ENCODE data around the gene PRPF38A. TPM values are rescaled to one million over a fixed set of nuclear protein-coding genes. Genes with fewer than 3 reads are reported as not detected.
A peak's percentile ranks its signal among the peaks of the same experiment; 100 is the strongest.

The PRPF38A gene
- 100 to 1,000 TPM in 1 of 2 experiments, 10 to 100 TPM in 1; 88.9 to 103 TPM for total RNA-seq

- Mint-ChIP-seq H3K27ac (peak within 1 kb of the TSS; percentile 99), H3K9me3 (ENCODE audit: low read depth) (no peaks in the 10 kb centered on the region), H3K27me3 (no peaks in the 10 kb centered on the region), H3K36me3 (ENCODE audit: low read depth) (peaks cover 61% of the 10 kb centered on the region), H3K4me3 (peak within 1 kb of the TSS; percentile 98), H3K4me1 (peaks cover 45% of the 10 kb centered on the region)
- intact Hi-C loops (cut with DNase I, micrococcal nuclease): loop anchor here (1.0 to 10.0 kb wide), 23 partner anchors 18 to 1649 kb away; partner anchors contain the start of genes BTF3L4 (in 2 of the 2), CC2D1B (in 2 of the 2), TUT4 (in 2 of the 2) and COA7 (in 1 of the 2)
- ATAC-seq (peak; percentile 92), DNase-seq (peak; percentile 99)
- ChIA-PET POLR2A (interaction anchor here (0.5 to 2.7 kb wide), 17 partner anchors 11 to 784 kb away, joined by 3 to 18 read pairs (median 3); partner anchors contain the start of genes CC2D1B, SHISAL2A, TUT4 and TXNDC12), CTCF (interaction anchor here (0.5 to 2.1 kb wide), 13 partner anchors 10 to 769 kb away, joined by 3 to 13 read pairs (median 5); partner anchors contain the start of gene CC2D1B)
Observed at GRCh38 chr1:52404116-52404974, at the start of gene PRPF38A, which contains the start of gene ORC1. Gene PRPF38A (plus strand): TSS chr1:52404602. CDS start chr1:52404750, 148 bp downstream. Gene ORC1 (minus strand): TSS chr1:52404423. CDS start chr1:52402223, 2,200 bp downstream.

- Mint-ChIP-seq H3K4me1 (no peaks in the 10 kb centered on the region), H3K36me3 (ENCODE audit: low read depth) (peaks cover 48% of the 10 kb centered on the region), H3K27me3 (no peaks in the 10 kb centered on the region), H3K9me3 (ENCODE audit: low read depth) (no peaks in the 10 kb centered on the region), H3K4me3 (no peak overlapping the region), H3K27ac (no peak overlapping the region)
- DNase-seq: no peak
- intact Hi-C loops (cut with DNase I, micrococcal nuclease): no loop called here
- ChIA-PET CTCF (no interaction called here), POLR2A (interaction anchor here (0.9 kb wide), 1 partner anchor 8 kb away, joined by 3 read pairs; no protein-coding TSS in a partner anchor)
- ATAC-seq: no peak
Observed at GRCh38 chr1:52355436-52355835, 49.0 kb upstream of the PRPF38A start.

- Mint-ChIP-seq H3K9me3 (ENCODE audit: low read depth) (no peaks in the 10 kb centered on the region), H3K4me1 (no peaks in the 10 kb centered on the region), H3K4me3 (no peak overlapping the region), H3K27me3 (no peaks in the 10 kb centered on the region), H3K36me3 (ENCODE audit: low read depth) (peaks cover 50% of the 10 kb centered on the region), H3K27ac (no peak overlapping the region)
- ChIA-PET POLR2A (interaction anchor here (0.9 kb wide), 1 partner anchor 9 kb away, joined by 3 read pairs; no protein-coding TSS in a partner anchor), CTCF (no interaction called here)
- ATAC-seq: no peak
- no peak for DNase-seq
- intact Hi-C loops (cut with DNase I, micrococcal nuclease): no loop called here
Observed at GRCh38 chr1:52355847-52356505, 48.4 kb upstream of the PRPF38A start.

GRCh38 chr1:52356818-52357355, 47.5 kb upstream of the PRPF38A start:
- Mint-ChIP-seq H3K4me3 (no peak overlapping the region), H3K4me1 (no peaks in the 10 kb centered on the region), H3K36me3 (ENCODE audit: low read depth) (peaks cover 56% of the 10 kb centered on the region), H3K9me3 (ENCODE audit: low read depth) (no peaks in the 10 kb centered on the region), H3K27ac (peak overlapping the region; percentile 17), H3K27me3 (no peaks in the 10 kb centered on the region)
- ATAC-seq (no peak), DNase-seq (no peak)
- ChIA-PET POLR2A (no interaction called here), CTCF (no interaction called here)
- intact Hi-C loops (cut with DNase I, micrococcal nuclease): no loop called here

GRCh38 chr1:52357397-52357796, 47.0 kb upstream of the PRPF38A start:
- Mint-ChIP-seq H3K36me3 (ENCODE audit: low read depth) (peaks cover 57% of the 10 kb centered on the region), H3K27ac (no peak overlapping the region), H3K9me3 (ENCODE audit: low read depth) (no peaks in the 10 kb centered on the region), H3K4me3 (no peak overlapping the region), H3K27me3 (no peaks in the 10 kb centered on the region), H3K4me1 (peaks cover under 1% of the 10 kb centered on the region)
- DNase-seq (no peak), ATAC-seq (no peak)
- POLR2A ChIA-PET: no interaction called here
- intact Hi-C loops (cut with DNase I, micrococcal nuclease): no loop called here
- CTCF ChIA-PET: no interaction called here

GRCh38 chr1:52358851-52359497, 45.4 kb upstream of the PRPF38A start:
- ATAC-seq: no peak
- peaks cover 12% of the 10 kb centered on the region for H3K4me1 Mint-ChIP-seq
- no peak overlapping the region for H3K4me3 Mint-ChIP-seq
- H3K27ac Mint-ChIP-seq: no peak overlapping the region
- intact Hi-C loops (cut with DNase I, micrococcal nuclease): no loop called here
- ChIA-PET CTCF (no interaction called here), POLR2A (no interaction called here)
- DNase-seq: no peak
- no peaks in the 10 kb centered on the region for H3K27me3 Mint-ChIP-seq
- H3K9me3 Mint-ChIP-seq (ENCODE audit: low read depth): no peaks in the 10 kb centered on the region
- peaks cover 63% of the 10 kb centered on the region for H3K36me3 Mint-ChIP-seq (ENCODE audit: low read depth)

GRCh38 chr1:52359676-52360594, 44.5 kb upstream of the PRPF38A start:
- ChIA-PET CTCF (interaction anchor here (0.6 kb wide), 1 partner anchor 46 kb away, joined by 3 read pairs; no protein-coding TSS in a partner anchor), POLR2A (interaction anchor here (0.6 kb wide), 1 partner anchor 131 kb away, joined by 3 read pairs; no protein-coding TSS in a partner anchor)
- Mint-ChIP-seq H3K4me3 (no peak overlapping the region), H3K9me3 (ENCODE audit: low read depth) (no peaks in the 10 kb centered on the region), H3K4me1 (peaks cover 22% of the 10 kb centered on the region), H3K36me3 (ENCODE audit: low read depth) (peaks cover 61% of the 10 kb centered on the region), H3K27me3 (no peaks in the 10 kb centered on the region), H3K27ac (no peak overlapping the region)
- intact Hi-C loops (cut with DNase I, micrococcal nuclease): loop anchor here in 1 of 2 experiments (10.0 kb wide), 1 partner anchor 835 kb away; the partner anchor contains the start of gene CPT2
- DNase-seq (no peak), ATAC-seq (no peak)

GRCh38 chr1:52360595-52360968, 43.8 kb upstream of the PRPF38A start:
- ATAC-seq: no peak
- H3K9me3 Mint-ChIP-seq (ENCODE audit: low read depth): no peaks in the 10 kb centered on the region
- peaks cover 60% of the 10 kb centered on the region for H3K36me3 Mint-ChIP-seq (ENCODE audit: low read depth)
- ChIA-PET CTCF (no interaction called here), POLR2A (interaction anchor here (0.5 to 0.6 kb wide), 2 partner anchors 130 to 1119 kb away, joined by 3 to 4 read pairs; no protein-coding TSS in a partner anchor)
- no peak overlapping the region for H3K27ac Mint-ChIP-seq
- intact Hi-C loops (cut with DNase I, micrococcal nuclease): loop anchor here in 1 of 2 experiments (10.0 kb wide), 1 partner anchor 834 kb away; the partner anchor contains the start of gene CPT2
- H3K4me1 Mint-ChIP-seq: peaks cover 24% of the 10 kb centered on the region
- DNase-seq: no peak
- no peaks in the 10 kb centered on the region for H3K27me3 Mint-ChIP-seq
- H3K4me3 Mint-ChIP-seq: no peak overlapping the region

- intact Hi-C loops (cut with DNase I, micrococcal nuclease): loop anchor here in 1 of 2 experiments (2.0 to 10.0 kb wide), 2 partner anchors 830 to 962 kb away; partner anchors contain the start of gene CPT2
- peaks cover 44% of the 10 kb centered on the region for H3K4me1 Mint-ChIP-seq
Observed at GRCh38 chr1:52364235-52364839, 40.1 kb upstream of the PRPF38A start.

More at GRCh38 chr1:52364235-52364839, 40.1 kb upstream of the PRPF38A start:
- H3K9me3 Mint-ChIP-seq (ENCODE audit: low read depth): no peaks in the 10 kb centered on the region
- no peaks in the 10 kb centered on the region for H3K27me3 Mint-ChIP-seq
- DNase-seq (peak; percentile 42), ATAC-seq (no peak)
- H3K4me3 Mint-ChIP-seq: peak overlapping the region; percentile 94
- POLR2A ChIA-PET: interaction anchor here (3.7 kb wide), 1 partner anchor 40 kb away, joined by 10 read pairs; the partner anchor contains the start of genes ORC1 and PRPF38A
- CTCF ChIA-PET: interaction anchor here (3.4 kb wide), 1 partner anchor 322 kb away, joined by 9 read pairs; no protein-coding TSS in a partner anchor
- peak overlapping the region; percentile 79 for H3K27ac Mint-ChIP-seq
- H3K36me3 Mint-ChIP-seq (ENCODE audit: low read depth): peaks cover 32% of the 10 kb centered on the region
